Skin epidermis (tissue), 12 donors: ENCODE results near the gene IWS1.
"Not testable (repeated sequence)": the region's sequence is repeated elsewhere in the genome, so short reads cannot be mapped to it uniquely, and the experiment has no call there.

ENCODE experiments used
- H3K27ac ChIP-seq, 21 experiments: fragments of 200-600 bp; sonication (generic) in 11 of 21; one replicate each; pipeline ENCODE4 v1.5.0; 2020; ENCODE audit warnings: mild to moderate bottlenecking in 3 of 21, inconsistent platforms in 2 of 21, moderate library complexity in 2 of 21
- H3K4me3 ChIP-seq, 7 experiments: fragments of 200-600 bp; sonication (generic) in 2 of 7; one replicate each; pipeline ENCODE4 v1.5.0; 2020; ENCODE audit warnings: inconsistent platforms in 2 of 7, mild to moderate bottlenecking in 2 of 7, moderate library complexity in 1 of 7

Gene IWS1

GRCh38 chr2:127562936-127563335 is 36.6 kb upstream of the IWS1 start:
- no peak overlapping the region for H3K27ac ChIP-seq

GRCh38 chr2:127561371-127561770 is 35.1 kb upstream of the IWS1 start:
- H3K27ac ChIP-seq: no peak overlapping the region

More at GRCh38 chr2:127562936-127563335, 36.6 kb upstream of the IWS1 start:
- no peak overlapping the region for H3K4me3 ChIP-seq

GRCh38 chr2:127560931-127561280 is 34.6 kb upstream of the IWS1 start:
- Histone ChIP-seq H3K27ac (no peak overlapping the region), H3K4me3 (no peak overlapping the region)

More at GRCh38 chr2:127561371-127561770, 35.1 kb upstream of the IWS1 start:
- H3K4me3 ChIP-seq: no peak overlapping the region

GRCh38 chr2:127560201-127560930 is 34.1 kb upstream of the IWS1 start:
- Histone ChIP-seq H3K27ac (no peak overlapping the region), H3K4me3 (no peak overlapping the region)

GRCh38 chr2:127559454-127559853 is 33.2 kb upstream of the IWS1 start:
- Histone ChIP-seq H3K4me3 (no peak overlapping the region), H3K27ac (no peak overlapping the region)

- no peak overlapping the region for H3K27ac ChIP-seq
- H3K4me3 ChIP-seq: no peak overlapping the region
Measured at GRCh38 chr2:127558911-127559310, 32.6 kb upstream of the IWS1 start.

- Histone ChIP-seq H3K27ac (no peak overlapping the region), H3K4me3 (no peak overlapping the region)
Measured at GRCh38 chr2:127552846-127553245, 26.6 kb upstream of the IWS1 start.

GRCh38 chr2:127552336-127552735 is 26.0 kb upstream of the IWS1 start:
- no peak overlapping the region for H3K27ac ChIP-seq
- H3K4me3 ChIP-seq: no peak overlapping the region

- H3K4me3 ChIP-seq: no peak overlapping the region
- H3K27ac ChIP-seq: no peak overlapping the region
Measured at GRCh38 chr2:127551221-127551930, 25.1 kb upstream of the IWS1 start.

GRCh38 chr2:127546797-127547196 is 20.5 kb upstream of the IWS1 start:
- no peak overlapping the region for H3K4me3 ChIP-seq
- no peak overlapping the region for H3K27ac ChIP-seq

GRCh38 chr2:127545796-127546195 is 19.5 kb upstream of the IWS1 start:
- H3K27ac ChIP-seq: no peak overlapping the region
- no peak overlapping the region for H3K4me3 ChIP-seq

GRCh38 chr2:127545189-127545588 is 18.9 kb upstream of the IWS1 start:
- Histone ChIP-seq H3K27ac (no peak overlapping the region), H3K4me3 (no peak overlapping the region)

- not testable (repeated sequence) for H3K4me3 ChIP-seq, H3K27ac ChIP-seq
Measured at GRCh38 chr2:127543013-127543501, 16.8 kb upstream of the IWS1 start.

GRCh38 chr2:127542231-127542630 is 15.9 kb upstream of the IWS1 start:
- no peak overlapping the region for H3K27ac ChIP-seq
- no peak overlapping the region for H3K4me3 ChIP-seq

GRCh38 chr2:127541809-127542208 is 15.5 kb upstream of the IWS1 start:
- Histone ChIP-seq H3K4me3 (no peak overlapping the region), H3K27ac (no peak overlapping the region)

- Histone ChIP-seq H3K4me3 (no peak overlapping the region), H3K27ac (no peak overlapping the region)
Measured at GRCh38 chr2:127537644-127538043, 11.4 kb upstream of the IWS1 start.

GRCh38 chr2:127536707-127537541 is 10.6 kb upstream of the IWS1 start:
- Histone ChIP-seq H3K27ac (no peak overlapping the region), H3K4me3 (no peak overlapping the region)

- Histone ChIP-seq H3K27ac (no peak overlapping the region), H3K4me3 (no peak overlapping the region)
Measured at GRCh38 chr2:127535918-127536317, 9.6 kb upstream of the IWS1 start.

GRCh38 chr2:127535422-127535901 is 9.2 kb upstream of the IWS1 start, which contains the start of gene MYO7B:
Gene MYO7B (plus strand): TSS chr2:127535683. CDS start chr2:127559723, 24,040 bp downstream.
- H3K4me3 ChIP-seq: no peak within 1 kb of the TSS

GRCh38 chr2:127532296-127532695 is 6.0 kb upstream of the IWS1 start:
- Histone ChIP-seq H3K4me3 (no peak overlapping the region), H3K27ac (no peak overlapping the region)

More at GRCh38 chr2:127535422-127535901, 9.2 kb upstream of the IWS1 start, which contains the start of gene MYO7B:
- H3K27ac ChIP-seq: no peak within 1 kb of the TSS
